AG04449 (cell line): ENCODE data around the gene NAALADL2.
"Not testable (repeated sequence)": the region's sequence is repeated elsewhere in the genome, so short reads cannot be mapped to it uniquely, and the experiment has no call there.

Experiments used
- CTCF ChIA-PET: fragments of 350-600 bp; formaldehyde crosslinking; extraction: SDS; loops from one replicate; lab custom pipeline; 2021; ENCODE audit warnings: antibody characterized with exemption; lab: Yijun Ruan, JAX
- POLR2A ChIA-PET: fragments of 400-600, 350-600 bp; formaldehyde crosslinking; extraction: SDS; loops from one replicate; lab custom pipeline; 2020; ENCODE audit warnings: antibody characterized with exemption, inconsistent platforms; lab: Yijun Ruan, JAX
- DNase-seq: peaks from one replicate; pipeline ENCODE4 v3.0.0-alpha.2; 2010; ENCODE audit warnings: low read depth, low spot score
- H3K4me3 ChIP-seq: 2 replicates; pipeline ENCODE4 v1.5.1; 2011; ENCODE audit warnings: low read depth, mild to moderate bottlenecking, control low read depth, low read length
- CTCF ChIP-seq: IDR thresholded peaks from one replicate; pipeline ENCODE4 v1.5.1; 2011; ENCODE audit warnings: mild to moderate bottlenecking, moderate library complexity, low read length, control low read depth, inconsistent platforms; ENCODE audit not compliant: insufficient read depth; ENCODE audit errors: missing control alignments

The NAALADL2 gene

GRCh38 chr3:175521406-175521805 is 662.3 kb downstream of the NAALADL2 start:
- no peak for DNase-seq
- TF ChIP-seq CTCF = no peak
- ChIA-PET POLR2A (no interaction called here), CTCF (interaction anchor here (0.6 kb wide), 1 partner anchor 889 kb away, joined by 3 read pairs; no protein-coding TSS in a partner anchor)
- no peak overlapping the region for H3K4me3 ChIP-seq

GRCh38 chr3:175526191-175526590 is 667.1 kb downstream of the NAALADL2 start:
- TF ChIP-seq CTCF = no peak
- POLR2A ChIA-PET = no interaction called here

GRCh38 chr3:175526609-175527280 is 667.6 kb downstream of the NAALADL2 start:
- no peak for TF ChIP-seq CTCF
- CTCF ChIA-PET = interaction anchor here (0.9 kb wide), 1 partner anchor 15 kb away, joined by 4 read pairs; no protein-coding TSS in a partner anchor
- peak overlapping the region; percentile 3; the same call in 1 of the 2 replicates for H3K4me3 ChIP-seq
- POLR2A ChIA-PET = interaction anchor here (0.6 kb wide), 1 partner anchor 457 kb away, joined by 3 read pairs; no protein-coding TSS in a partner anchor
- no peak for DNase-seq

More at GRCh38 chr3:175526191-175526590, 667.1 kb downstream of the NAALADL2 start:
- no peak for DNase-seq
- CTCF ChIA-PET = interaction anchor here (0.9 kb wide), 1 partner anchor 14 kb away, joined by 4 read pairs; no protein-coding TSS in a partner anchor
- H3K4me3 ChIP-seq = no peak overlapping the region

GRCh38 chr3:175528693-175529092 is 669.6 kb downstream of the NAALADL2 start:
- POLR2A ChIA-PET, CTCF ChIA-PET, H3K4me3 ChIP-seq, DNase-seq: not testable (repeated sequence)

- ChIA-PET CTCF (no interaction called here), POLR2A (no interaction called here)
- no peak overlapping the region for H3K4me3 ChIP-seq
- TF ChIP-seq CTCF = no peak
- DNase-seq = no peak
Observed at GRCh38 chr3:175535351-175535750, 676.2 kb downstream of the NAALADL2 start.

- ChIA-PET CTCF (no interaction called here), POLR2A (no interaction called here)
- no peak for TF ChIP-seq CTCF
- H3K4me3 ChIP-seq = no peak overlapping the region
- DNase-seq = no peak
Observed at GRCh38 chr3:175546115-175546514, 687.0 kb downstream of the NAALADL2 start.
